Kidney (tissue), 14 donors: ENCODE results near the gene SUCO. TPM values are rescaled to one million over a fixed set of nuclear protein-coding genes. Genes with fewer than 3 reads are reported as not detected.

ENCODE experiments used
- DNase-seq, 5 donors: peaks; one replicate each; pipeline ENCODE4 v3.0.0-alpha.2; 2013 to 2020
- FAIRE-seq: peaks from 2 replicates; lab custom pipeline; 2012; peaks lifted over from hg19 to GRCh38; lab: Jason Lieb, UNC
- H3K27ac ChIP-seq, 2 donors: one replicate each; pipeline ENCODE4 v1.7.0; 2013; ENCODE audit warnings: low read depth in 2 of 2, low read length in 2 of 2, inconsistent platforms in 1 of 2
- H3K27me3 ChIP-seq: one replicate; pipeline ENCODE4 v1.7.1; 2013; ENCODE audit warnings: low read length, inconsistent platforms; ENCODE audit not compliant: control insufficient read depth, insufficient read depth
- H3K36me3 ChIP-seq, 3 donors: one replicate each; pipeline versions ENCODE4 v1.7.0 to v1.7.1; 2013; ENCODE audit warnings: low read length in 3 of 3, control low read depth in 1 of 3, inconsistent platforms in 1 of 3; ENCODE audit not compliant: insufficient read depth in 3 of 3, control insufficient read depth in 2 of 3
- H3K4me1 ChIP-seq, 3 donors: one replicate each; pipeline versions ENCODE4 v1.7.0 to v1.7.1; 2013; ENCODE audit warnings: low read length in 3 of 3, inconsistent platforms in 1 of 3, low read depth in 1 of 3; ENCODE audit not compliant: control insufficient read depth in 2 of 3, insufficient read depth in 2 of 3
- H3K4me3 ChIP-seq, 3 donors: one replicate each; pipeline versions ENCODE4 v1.7.0 to v1.8.1; 2013; ENCODE audit warnings: low read length in 3 of 3, control low read depth in 1 of 3, inconsistent platforms in 1 of 3
- H3K9ac ChIP-seq, 3 donors: one replicate each; pipeline versions ENCODE4 v1.7.0 to v1.7.1; 2013; ENCODE audit warnings: low read length in 3 of 3, control low read depth in 1 of 3, inconsistent platforms in 1 of 3
- H3K9me3 ChIP-seq, 3 donors: one replicate each; pipeline versions ENCODE4 v1.7.0 to v1.7.1; 2013; ENCODE audit warnings: low read length in 3 of 3, control low read depth in 1 of 3, inconsistent platforms in 1 of 3; ENCODE audit not compliant: control insufficient read depth in 2 of 3, insufficient read depth in 1 of 3
- intact Hi-C: fragments of 100-400 bp; cut with DNase I; formaldehyde crosslinking; loops from one replicate; pipeline ENCODE4 v1.11.1; 2022
- polyA plus RNA-seq: library from polyadenylated mRNA; stranded (reverse); fragments of 350-450 nt; fragmentation: Illumina TruSeq; extraction: RNeasy Lipid Tissue Mini Kit (QIAGEN cat#74804); gene quantifications from one replicate; pipeline ENCODE4 v1.2.3, GENCODE V29; 2014; ENCODE audit warnings: low read depth, low replicate concordance; ENCODE audit not compliant: insufficient read depth
- total RNA-seq: library from RNA; stranded (reverse); fragmentation: NEBNext Ultra II Directional; extraction: Animal tissue kit (Norgen Biotek cat#: 25700); gene quantifications from one replicate; pipeline ENCODE4 v1.2.1, GENCODE V29; 2021
- TF ChIP-seq, protein P1 (sequence below): IDR thresholded peaks from 3 replicates; pipeline ENCODE4 v1.5.1; 2012; ENCODE audit warnings: mild to moderate bottlenecking, moderate library complexity, borderline replicate concordance; ENCODE audit not compliant: insufficient read depth; ENCODE audit errors: extremely low read depth
- donor health status: control.
- donor health status: control.
- donor health status: control.
- donor health status: control.
- donor health status: control.
- donor health status: DM: yes; HTN: yes; CAD: no.
- donor health status: Normal renal cell carcinoma (clear cell type).

SUCO gene
- total and polyA plus RNA-seq, 2 donors from 2014 or later: 9.8 to 40.0 TPM

DNA sequence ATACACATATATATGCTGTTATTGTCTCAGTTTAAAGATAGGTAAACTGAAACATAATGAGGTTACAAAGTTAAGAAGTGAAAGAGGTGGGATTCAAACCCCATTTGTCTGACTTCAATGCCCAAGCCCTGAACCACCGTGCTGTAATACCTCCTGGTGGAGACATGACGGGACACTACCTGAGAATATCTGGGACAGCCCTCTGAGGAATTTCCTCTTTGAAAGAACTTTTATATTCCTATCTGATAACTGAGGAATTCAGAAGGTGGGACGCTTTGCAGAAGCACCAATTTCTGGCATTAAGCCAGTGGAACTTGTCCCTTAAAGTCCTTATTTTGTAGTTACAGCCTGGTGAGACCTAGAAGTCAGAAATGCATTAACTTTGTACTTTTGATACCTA is 93.9 kb downstream of the SUCO start:
- Histone ChIP-seq H3K4me1 (no peaks in the 10 kb centered on the region), H3K27ac (no peak overlapping the region), H3K27me3 (no peaks in the 10 kb centered on the region), H3K4me3 (no peak overlapping the region), H3K9me3 (no peaks in the 10 kb centered on the region), H3K9ac (no peak overlapping the region), H3K36me3 (no peaks in the 10 kb centered on the region)
- FAIRE-seq (no peak), DNase-seq (no peak)
- intact Hi-C loops: no loop called here
- TF ChIP-seq, protein P1, sequence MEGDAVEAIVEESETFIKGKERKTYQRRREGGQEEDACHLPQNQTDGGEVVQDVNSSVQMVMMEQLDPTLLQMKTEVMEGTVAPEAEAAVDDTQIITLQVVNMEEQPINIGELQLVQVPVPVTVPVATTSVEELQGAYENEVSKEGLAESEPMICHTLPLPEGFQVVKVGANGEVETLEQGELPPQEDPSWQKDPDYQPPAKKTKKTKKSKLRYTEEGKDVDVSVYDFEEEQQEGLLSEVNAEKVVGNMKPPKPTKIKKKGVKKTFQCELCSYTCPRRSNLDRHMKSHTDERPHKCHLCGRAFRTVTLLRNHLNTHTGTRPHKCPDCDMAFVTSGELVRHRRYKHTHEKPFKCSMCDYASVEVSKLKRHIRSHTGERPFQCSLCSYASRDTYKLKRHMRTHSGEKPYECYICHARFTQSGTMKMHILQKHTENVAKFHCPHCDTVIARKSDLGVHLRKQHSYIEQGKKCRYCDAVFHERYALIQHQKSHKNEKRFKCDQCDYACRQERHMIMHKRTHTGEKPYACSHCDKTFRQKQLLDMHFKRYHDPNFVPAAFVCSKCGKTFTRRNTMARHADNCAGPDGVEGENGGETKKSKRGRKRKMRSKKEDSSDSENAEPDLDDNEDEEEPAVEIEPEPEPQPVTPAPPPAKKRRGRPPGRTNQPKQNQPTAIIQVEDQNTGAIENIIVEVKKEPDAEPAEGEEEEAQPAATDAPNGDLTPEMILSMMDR: no peak

DNA sequence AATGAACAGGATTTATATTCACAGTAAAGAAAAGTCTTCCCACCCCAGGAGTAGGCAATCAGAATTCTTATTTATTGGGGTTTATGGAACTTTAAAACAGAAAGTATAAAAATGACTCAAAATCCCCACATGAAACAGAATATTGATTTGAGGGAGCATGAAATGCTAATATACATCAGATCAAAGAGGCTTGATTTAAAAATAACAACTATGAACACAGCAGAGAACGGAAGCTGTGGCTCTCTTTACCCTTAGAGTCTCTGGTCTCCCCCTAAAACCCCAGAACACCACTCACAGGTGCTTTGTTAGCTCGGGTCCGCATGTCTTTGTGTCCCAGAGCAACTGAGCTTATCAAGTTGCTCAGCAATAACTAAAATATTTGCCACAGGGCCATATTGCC is 94.8 kb downstream of the SUCO start:
- DNase-seq (no peak), FAIRE-seq (no peak)
- H3K27ac ChIP-seq: no peak overlapping the region
- TF ChIP-seq, protein P1: no peak
- no peak overlapping the region for H3K4me3 ChIP-seq
- H3K36me3 ChIP-seq: no peaks in the 10 kb centered on the region
- intact Hi-C loops: no loop called here
- H3K27me3 ChIP-seq: no peaks in the 10 kb centered on the region
- no peak overlapping the region for H3K9ac ChIP-seq
- H3K9me3 ChIP-seq: no peaks in the 10 kb centered on the region
- no peaks in the 10 kb centered on the region for H3K4me1 ChIP-seq

DNA sequence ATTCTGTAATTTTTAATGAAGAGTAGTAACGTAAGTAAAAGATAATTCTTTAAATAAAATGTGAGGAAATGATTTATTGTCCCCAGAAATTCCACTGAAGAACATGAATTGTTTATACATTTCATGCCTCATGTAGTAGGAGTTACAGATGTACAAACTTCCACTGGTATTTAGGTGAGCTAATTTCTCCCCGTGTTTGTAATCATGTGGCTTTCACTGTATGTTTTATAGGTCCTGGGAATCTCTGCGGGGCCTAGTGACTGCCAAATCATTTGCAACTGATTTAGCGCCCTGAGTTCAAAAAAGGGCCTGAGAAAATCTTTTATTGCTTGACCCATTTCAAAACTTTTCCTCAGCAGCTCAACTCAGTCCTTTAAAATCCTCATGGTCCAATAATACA is 95.5 kb downstream of the SUCO start:
- Histone ChIP-seq H3K27me3 (no peaks in the 10 kb centered on the region), H3K4me1 (no peaks in the 10 kb centered on the region), H3K4me3 (no peak overlapping the region), H3K36me3 (no peaks in the 10 kb centered on the region), H3K27ac (no peak overlapping the region), H3K9me3 (no peaks in the 10 kb centered on the region), H3K9ac (no peak overlapping the region)
- FAIRE-seq: no peak
- TF ChIP-seq, protein P1: no peak
- intact Hi-C loops: no loop called here
- peak in 1 of 5 donors; percentile 21 for DNase-seq

DNA sequence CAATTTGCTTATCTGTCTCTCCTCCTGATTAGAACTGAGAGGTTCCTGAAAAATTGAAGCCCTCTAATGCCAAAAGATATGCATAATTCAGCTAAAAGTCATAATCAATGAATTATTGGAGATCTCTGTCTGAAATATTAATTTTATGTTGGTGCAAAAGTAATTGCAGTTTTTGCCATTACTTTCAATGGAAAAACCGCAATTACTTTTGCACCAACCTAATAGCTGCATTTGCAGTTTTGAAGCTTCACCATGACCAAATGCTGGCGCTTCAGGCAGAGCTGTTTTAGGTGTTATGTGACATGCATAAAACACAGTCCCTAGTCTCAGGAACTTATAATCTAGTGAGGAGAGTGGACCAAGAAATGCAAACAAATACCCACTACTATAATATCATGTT is 96.2 kb downstream of the SUCO start:
- TF ChIP-seq, protein P1: no peak
- Histone ChIP-seq H3K4me1 (no peaks in the 10 kb centered on the region), H3K27ac (no peak overlapping the region), H3K9ac (no peak overlapping the region), H3K4me3 (no peak overlapping the region), H3K27me3 (no peaks in the 10 kb centered on the region), H3K36me3 (no peaks in the 10 kb centered on the region), H3K9me3 (no peaks in the 10 kb centered on the region)
- DNase-seq (no peak), FAIRE-seq (no peak)
- intact Hi-C loops: no loop called here
